Activated naive CD4-positive, alpha-beta T cell treated with anti-CD3 and anti-CD28 coated beads, Interleukin-2, amount 10 ng/mL, durations not matched to agents 5 hours and 36 hours (primary cell): Measurements from ENCODE around the gene ZNF846. TPM values are rescaled to one million over a fixed set of nuclear protein-coding genes. Genes with fewer than 3 reads are reported as not detected.

Experiments used
- total RNA-seq, 2 experiments: library from RNA; stranded (reverse); gene quantifications; one replicate each; pipeline ENCODE4 v1.2.3, GENCODE V29; 2021

The ZNF846 gene
- 10 to 100 TPM in 1 of 2 experiments, 1 to 10 TPM in 1; 8.7 to 11.2 TPM for total RNA-seq

GRCh38 chr19:9768175-9769112 is at the start of gene ZNF846:
Gene ZNF846 (minus strand): TSS chr19:9768738. CDS start chr19:9764950, 3,788 bp downstream.

Other genes starting within 250 kb of the ZNF846 start
- 10 to 100 TPM; 15.5 to 16.5 TPM for gene ZNF426, start 230.1 kb downstream of the ZNF846 start, total RNA-seq
- gene ZNF121, start 184.2 kb downstream of the ZNF846 start, total RNA-seq = 10 to 100 TPM; 52.5 to 57.5 TPM
- 10 to 100 TPM; 30.2 to 32.4 TPM for gene ZNF561, start 147.5 kb downstream of the ZNF846 start, total RNA-seq
- 10 to 100 TPM; 16.1 to 17.0 TPM for gene ZNF562, start 93.6 kb downstream of the ZNF846 start, total RNA-seq
- gene FBXL12, start 50.3 kb upstream of the ZNF846 start, total RNA-seq = 10 to 100 TPM; 24.4 to 27.6 TPM
- 100 to 1,000 TPM; 296 to 302 TPM for gene UBL5, start 59.2 kb upstream of the ZNF846 start, total RNA-seq
- 10 to 100 TPM; 79.7 to 83.8 TPM for gene PIN1, start 66.6 kb upstream of the ZNF846 start, total RNA-seq
- 10 to 100 TPM; 20.2 to 23.0 TPM for gene OLFM2, start 167.8 kb upstream of the ZNF846 start, total RNA-seq
- under 1 TPM in 1 of 2 experiments, not detected in 1; 0.03 TPM for gene COL5A3, start 241.8 kb upstream of the ZNF846 start, total RNA-seq
- gene RDH8, start 244.7 kb upstream of the ZNF846 start, total RNA-seq = not detected